Right lobe of liver (tissue), 6 donors: Measurements from ENCODE around the gene MRPS7. TPM values are rescaled to one million over a fixed set of nuclear protein-coding genes. Genes with fewer than 3 reads are reported as not detected.

Experiments
- ATAC-seq, 4 donors: fragments of 200-7000 bp; cut with Tn5 transposase; one replicate each; pipeline ENCODE4 v1.9.1; 2020; ENCODE audit warnings: mild to moderate bottlenecking in 4 of 4, moderate library complexity in 4 of 4
- DNase-seq, 3 donors: peaks; one replicate each; pipeline ENCODE4 v3.0.0-alpha.2; 2020
- H3K27ac ChIP-seq, 3 donors: fragments of 200-600 bp; one replicate each; pipeline ENCODE4 v1.8.0; 2022
- H3K27me3 ChIP-seq, 2 donors: fragments of 200-600 bp; one replicate each; pipeline ENCODE4 v1.8.0; 2022
- H3K36me3 ChIP-seq, 4 donors: fragments of 200-600 bp; sonication (generic) in 1 of 4; one replicate each; pipeline versions ENCODE4 v1.5.1 to v1.8.0; 2017 to 2022; ENCODE audit warnings: control low read depth in 1 of 4
- H3K4me1 ChIP-seq, 4 donors: fragments of 200-600 bp; sonication (generic) in 1 of 4; one replicate each; pipeline versions ENCODE4 v1.5.1 to v1.8.0; 2017 to 2022; ENCODE audit warnings: control low read depth in 1 of 4
- H3K4me3 ChIP-seq, 3 donors: fragments of 200-600 bp; one replicate each; pipeline ENCODE4 v1.8.0; 2022
- H3K9me3 ChIP-seq, 4 donors: fragments of 200-600 bp; sonication (generic) in 1 of 4; one replicate each; pipeline versions ENCODE4 v1.5.1 to v1.8.0; 2017 to 2022; ENCODE audit warnings: control low read depth in 1 of 4
- CTCF ChIP-seq, 4 donors: fragments of 200-600 bp in 3 of 4; fragments of 450-650 bp in 1 of 4; IDR thresholded peaks; one replicate each; pipeline versions ENCODE4 v1.5.1 to v1.8.0; 2016 to 2022; ENCODE audit warnings: antibody characterized with exemption in 4 of 4, mild to moderate bottlenecking in 2 of 4
- POLR2A ChIP-seq: fragments of 450-650 bp; IDR thresholded peaks from one replicate; pipeline ENCODE4 v1.6.1; 2017; ENCODE audit warnings: antibody characterized with exemption, mild to moderate bottlenecking
- WGBS: methylation state at CpG from one replicate; pipeline ENCODE4 v1.1.6; 2018; ENCODE audit warnings: low coverage, low lambda C conversion rate; ENCODE audit not compliant: insufficient coverage; ENCODE audit errors: missing lambda C conversion rate; 5-methylcytosine and 5-hydroxymethylcytosine counted together
- intact Hi-C, 2 donors: fragments of 100-400 bp; cut with DNase I; formaldehyde crosslinking; loops; one replicate each; pipeline versions ENCODE4 v1.11.2 to v1.14.1; 2022
- long read RNA-seq: library from polyadenylated mRNA; unstranded; transcript quantifications from one replicate; pipeline ENCODE4 v2.0.0, GENCODE V29; 2019
- total RNA-seq, 6 experiments: library from RNA; depleted of rRNA in 2 of 6; stranded (reverse); fragments of >200 nt in 2 of 6; fragmentation: NEBNext Ultra II Directional in 3 of 6; extraction: Animal tissue kit (Norgen Biotek cat#: 25700) in 3 of 6; gene quantifications; one replicate each; pipeline versions ENCODE4 v1.1.0 to v1.2.4, GENCODE V29; 2016 to 2023
- donor health status: DM: no; HTN: yes; CAD: no.
- donor health status: DM: no; HTN: no; CAD: no.
- donor health status: DM: no; HTN: no; CAD: no.
- donor health status: DM: no; HTN: yes; CAD: no.
- donor health status: DM: no; HTN: yes; CAD: no.

MRPS7 gene
- 10 to 100 TPM; 29.6 to 37.2 (median 33.7) TPM for total RNA-seq
- long read RNA-seq, transcript MRPS7-201 (5 exons, 1,406 nt) = major isoform, 27 of 34 reads
- long read RNA-seq, partial matches to known transcripts = 1 of 34 reads
- long read RNA-seq, other reads (novel, unspliced or antisense) = 3 of 34 reads

GRCh38 chr17:75261336-75262111 lies at the start of gene MRPS7, which contains the start of gene GGA3:
Gene MRPS7, plus strand, starts transcription at chr17:75261879. Its CDS starts 22 bp downstream, at chr17:75261901.
Gene GGA3, minus strand, starts transcription at chr17:75261606. Its CDS starts 19 bp downstream, at chr17:75261587.
- peak within 1 kb of the TSS; percentile 89 to 99 (median 96) for H3K27ac ChIP-seq
- H3K4me3 ChIP-seq = peak within 1 kb of the TSS; percentile 89 to 100 (median 96)
- H3K9me3 ChIP-seq = no peaks in the 10 kb centered on the region
- peak; percentile 96 to 97 (median 96) for DNase-seq
- ATAC-seq = peak; percentile 97 to 99 (median 98)
- WGBS = 0% methylated on average over 1 of the region's 69 CpGs
- H3K27me3 ChIP-seq = no peaks in the 10 kb centered on the region
- H3K36me3 ChIP-seq = peaks cover 0 to 24% (median 8%) of the 10 kb centered on the region in 4 donors
- intact Hi-C loops = no loop called here
- TF ChIP-seq POLR2A (peak; percentile 70), CTCF (IDR thresholded peaks at IDR 0.05) (no peak)
- peaks cover 2 to 17% (median 4%) of the 10 kb centered on the region in 4 donors for H3K4me1 ChIP-seq

- DNase-seq (no peak), ATAC-seq (no peak)
- H3K4me3 ChIP-seq = no peak overlapping the region
- no peak for TF ChIP-seq CTCF (IDR thresholded peaks at IDR 0.05)
- TF ChIP-seq POLR2A = no peak
- no peaks in the 10 kb centered on the region for H3K27me3 ChIP-seq
- H3K9me3 ChIP-seq = no peaks in the 10 kb centered on the region
- intact Hi-C loops = no loop called here
- WGBS = 100% methylated on average over 1 of the region's 6 CpGs
- H3K27ac ChIP-seq = no peak overlapping the region
- H3K4me1 ChIP-seq = no peaks in the 10 kb centered on the region
- peaks cover 0 to 60% (median 22%) of the 10 kb centered on the region in 4 donors for H3K36me3 ChIP-seq
Observed at GRCh38 chr17:75218131-75218530, 43.5 kb upstream of the MRPS7 start.

- H3K9me3 ChIP-seq = no peaks in the 10 kb centered on the region
- no peaks in the 10 kb centered on the region for H3K4me1 ChIP-seq
- no peaks in the 10 kb centered on the region for H3K27me3 ChIP-seq
- H3K27ac ChIP-seq = no peak overlapping the region
- peaks cover 0 to 52% (median 16%) of the 10 kb centered on the region in 4 donors for H3K36me3 ChIP-seq
- ATAC-seq = no peak
- no peak overlapping the region for H3K4me3 ChIP-seq
- TF ChIP-seq CTCF (IDR thresholded peaks at IDR 0.05) (no peak), POLR2A (no peak)
- DNase-seq = no peak
- intact Hi-C loops = no loop called here
- WGBS = 100% methylated on average over 2 of the region's 3 CpGs
Observed at GRCh38 chr17:75219815-75220214, 41.9 kb upstream of the MRPS7 start.

GRCh38 chr17:75225016-75225415 lies 36.7 kb upstream of the MRPS7 start:
- 0% methylated on average over 1 of the region's 14 CpGs for WGBS
- Histone ChIP-seq H3K9me3 (no peaks in the 10 kb centered on the region), H3K27me3 (no peaks in the 10 kb centered on the region), H3K27ac (no peak overlapping the region), H3K4me3 (no peak overlapping the region), H3K36me3 (peaks cover 0 to 38% (median 3%) of the 10 kb centered on the region in 4 donors), H3K4me1 (no peaks in the 10 kb centered on the region)
- TF ChIP-seq CTCF (IDR thresholded peaks at IDR 0.05) = no peak
- TF ChIP-seq POLR2A = no peak
- no peak for DNase-seq
- intact Hi-C loops = no loop called here
- no peak for ATAC-seq
